Activated CD8-positive, alpha-beta memory T cell treated with anti-CD3 and anti-CD28 coated beads, Interleukin-2, amount 50 U/mL, for 1 hour (primary cell): ENCODE results near the gene ACTR3.

Experiments
- DNase-seq: peaks from one replicate; pipeline ENCODE4 v3.0.0-alpha.2; 2020; ENCODE audit errors: extremely low read depth

The ACTR3 gene

GRCh38 chr2:114001152-114001551, 111.3 kb downstream of the ACTR3 start:
- DNase-seq: no peak

- DNase-seq: no peak
Measured at GRCh38 chr2:114001937-114002336, 112.0 kb downstream of the ACTR3 start.

- no peak for DNase-seq
Measured at GRCh38 chr2:114005110-114005783, 115.4 kb downstream of the ACTR3 start.

GRCh38 chr2:114006460-114006859, 116.6 kb downstream of the ACTR3 start:
- no peak for DNase-seq

GRCh38 chr2:114007436-114007835, 117.5 kb downstream of the ACTR3 start:
- DNase-seq: no peak

GRCh38 chr2:114008720-114009119, 118.8 kb downstream of the ACTR3 start:
- DNase-seq: no peak

GRCh38 chr2:114009205-114009944, 119.5 kb downstream of the ACTR3 start:
- no peak for DNase-seq

- DNase-seq: no peak
Measured at GRCh38 chr2:114010001-114010400, 120.1 kb downstream of the ACTR3 start.

GRCh38 chr2:114011713-114012112, 121.8 kb downstream of the ACTR3 start:
- DNase-seq: no peak
